ENCODE results near the gene CD46.
A peak's percentile ranks its signal among the peaks of the same experiment; 100 is the strongest.

Gene CD46

DNA sequence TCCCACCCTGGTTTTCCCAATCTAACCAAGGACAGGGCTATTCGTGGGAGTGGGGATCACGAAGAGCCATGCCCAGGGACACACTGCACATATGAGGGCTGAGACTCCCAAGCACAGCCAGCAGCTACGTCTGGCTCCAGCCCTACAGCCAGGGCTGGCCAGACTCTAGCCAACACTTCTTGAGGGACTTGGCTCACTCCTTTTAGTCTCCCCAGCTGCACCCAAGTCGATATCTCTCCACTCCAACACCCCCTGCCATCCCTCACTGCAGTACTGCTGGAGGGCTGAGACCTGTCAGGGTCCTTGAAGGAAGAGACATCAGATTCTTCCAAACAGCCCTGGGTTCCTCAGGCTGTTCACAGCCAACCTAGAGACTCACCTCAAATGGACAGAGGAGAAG lies 62.6 kb downstream of the CD46 start:
- in situ Hi-C loops (cut with HindIII; ENCODE audit: low pct_unique_long_range_greater_than_20kb, low sequenced_read_pairs) = no loop called here
- no peak for TF ChIP-seq JUND (IDR thresholded peaks at IDR 0.05; ENCODE audit: low read depth)
- DNase-seq (ENCODE audit: low read depth in 1 of 2, low spot score in 1 of 2) = no peak

DNA sequence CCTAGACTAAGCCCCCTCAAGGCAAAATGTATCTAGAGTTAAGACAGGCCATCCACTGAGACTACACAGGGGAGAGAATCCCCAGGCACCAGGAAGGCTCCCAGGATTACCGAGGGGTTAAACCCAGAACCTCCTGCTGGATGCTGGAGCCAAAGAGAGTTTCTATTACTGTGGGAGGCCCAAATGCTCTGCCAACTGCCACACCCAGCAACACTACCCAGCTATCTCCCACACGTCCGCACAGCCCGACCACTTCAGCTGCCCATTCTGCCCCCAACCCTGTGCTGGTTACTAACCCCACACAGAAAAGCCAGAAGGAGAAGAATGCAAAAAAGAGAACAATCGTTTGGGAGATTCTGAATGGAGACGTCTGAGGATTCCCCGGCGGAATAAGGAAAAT lies 63.6 kb downstream of the CD46 start:
- no peak for DNase-seq (ENCODE audit: low read depth in 1 of 2, low spot score in 1 of 2)
- no peak for TF ChIP-seq JUND (IDR thresholded peaks at IDR 0.05; ENCODE audit: low read depth)
- in situ Hi-C loops (cut with HindIII; ENCODE audit: low pct_unique_long_range_greater_than_20kb, low sequenced_read_pairs) = no loop called here

DNA sequence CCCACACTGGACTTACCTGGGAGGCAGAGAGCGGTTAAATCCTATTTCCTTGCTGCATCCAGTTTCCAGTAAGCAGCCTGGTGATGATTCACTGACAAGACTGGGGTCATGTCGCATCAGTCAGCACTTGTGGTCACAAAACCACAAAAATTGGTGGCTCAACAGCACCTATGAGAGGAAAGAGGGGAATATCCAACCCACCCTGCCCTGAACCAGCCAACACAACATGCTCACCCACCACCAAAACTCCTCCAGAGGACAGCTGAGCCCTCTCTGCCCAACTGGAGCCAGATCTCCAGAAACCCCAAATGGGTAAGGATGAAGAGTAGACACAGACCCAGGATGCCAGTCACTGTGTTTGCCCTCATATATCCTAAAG lies 64.0 kb downstream of the CD46 start:
- no peak for DNase-seq (ENCODE audit: low read depth in 1 of 2, low spot score in 1 of 2)
- in situ Hi-C loops (cut with HindIII; ENCODE audit: low pct_unique_long_range_greater_than_20kb, low sequenced_read_pairs) = no loop called here
- no peak for TF ChIP-seq JUND (IDR thresholded peaks at IDR 0.05; ENCODE audit: low read depth)

DNA sequence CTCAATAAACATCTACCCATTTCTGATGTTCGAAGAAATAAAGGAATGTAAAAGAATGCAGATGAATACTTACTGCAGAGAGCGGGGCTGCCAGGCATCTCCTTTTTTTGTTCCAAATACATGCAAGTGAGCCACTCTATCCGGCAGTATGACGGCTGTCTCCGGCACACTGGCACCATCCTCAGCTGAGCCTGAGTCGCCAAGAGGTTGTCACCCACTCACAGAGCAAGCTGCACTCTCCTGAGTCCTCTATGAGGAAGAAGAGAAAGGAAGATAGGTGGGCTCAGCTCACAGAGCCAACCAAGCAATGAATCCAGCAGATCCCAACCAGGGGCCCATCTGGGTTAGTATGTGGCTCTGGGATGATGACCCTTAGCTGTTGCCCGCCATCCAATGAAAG lies 65.3 kb downstream of the CD46 start:
- no peak for TF ChIP-seq JUND (IDR thresholded peaks at IDR 0.05; ENCODE audit: low read depth)
- in situ Hi-C loops (cut with HindIII; ENCODE audit: low pct_unique_long_range_greater_than_20kb, low sequenced_read_pairs) = no loop called here

DNA sequence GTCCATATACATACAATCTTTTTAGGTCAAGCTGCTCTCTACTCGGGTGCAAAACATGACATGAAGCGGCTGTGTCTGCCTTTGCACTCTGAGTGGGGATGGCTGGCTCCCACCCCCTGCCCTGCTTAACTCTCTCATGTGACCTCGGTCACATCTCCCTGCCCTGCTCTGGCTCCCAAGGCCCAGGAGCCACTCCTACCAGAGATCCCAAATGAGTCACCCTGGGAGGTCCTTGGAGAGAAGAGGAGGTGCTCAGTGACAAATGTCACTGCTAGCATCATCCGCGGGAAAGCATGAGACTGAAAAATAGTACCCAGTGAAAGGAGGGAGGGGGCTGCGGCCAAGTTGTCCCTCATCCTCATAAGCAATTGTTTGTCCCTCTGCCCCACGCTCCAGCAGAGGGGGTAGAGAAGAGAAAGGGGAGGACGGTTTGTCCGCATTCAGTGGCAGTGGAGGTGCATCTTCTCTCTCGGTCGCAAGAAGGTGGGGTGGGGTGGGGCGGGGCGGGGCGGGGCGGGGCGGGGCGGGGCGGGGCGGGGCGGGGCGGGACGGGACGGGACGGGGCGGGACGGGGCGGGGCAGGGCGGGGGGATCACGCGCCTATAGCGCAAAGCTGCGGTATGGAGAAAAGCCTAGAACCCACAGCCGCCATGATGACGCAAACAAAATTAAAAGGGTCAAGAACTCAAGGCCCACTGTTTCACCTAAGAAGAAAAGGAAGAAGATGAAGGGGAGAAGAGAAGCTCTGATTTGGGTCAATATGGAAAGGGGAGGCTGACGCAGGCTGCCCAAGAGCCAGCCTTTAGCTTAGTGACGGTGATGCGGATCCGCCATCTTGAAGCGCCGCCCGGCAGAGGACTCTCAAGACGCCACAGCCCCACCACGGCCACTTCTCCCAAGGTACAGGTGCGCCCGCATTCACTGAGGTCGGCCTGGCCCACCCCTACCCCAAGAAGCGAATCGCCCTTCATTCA lies 66.2 kb downstream of the CD46 start:
- in situ Hi-C loops (cut with HindIII; ENCODE audit: low pct_unique_long_range_greater_than_20kb, low sequenced_read_pairs) = no loop called here
- DNase-seq (ENCODE audit: low read depth in 1 of 2, low spot score in 1 of 2) = no peak
- TF ChIP-seq JUND (IDR thresholded peaks at IDR 0.05; ENCODE audit: low read depth) = no peak

More for the DNA sequence above, 65.3 kb downstream of the CD46 start:
- DNase-seq (ENCODE audit: low read depth in 1 of 2, low spot score in 1 of 2) = no peak

DNA sequence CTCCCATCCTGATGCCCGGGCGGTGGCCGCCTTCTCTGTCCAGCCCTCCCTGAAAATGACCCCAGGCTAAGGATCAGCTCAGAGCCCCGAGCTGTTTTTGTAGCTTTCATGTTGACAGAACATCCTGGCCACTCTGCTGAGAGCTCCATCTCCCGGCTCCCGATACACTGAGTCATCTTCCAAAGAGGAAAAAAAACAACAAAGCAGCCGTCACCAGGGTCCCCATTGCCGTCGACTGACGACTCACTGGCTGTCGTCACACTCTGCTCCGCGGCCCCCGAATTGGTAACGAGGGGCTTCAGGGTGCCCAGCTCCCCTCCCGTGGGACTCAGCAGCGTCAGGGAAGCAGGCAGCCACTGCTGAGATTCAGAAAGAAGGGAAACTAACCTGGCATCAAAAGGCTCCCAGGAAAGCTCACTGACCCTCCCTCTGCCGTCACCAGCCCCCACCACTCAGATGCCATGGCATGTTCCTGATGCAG lies 67.2 kb downstream of the CD46 start:
- in situ Hi-C loops (cut with HindIII; ENCODE audit: low pct_unique_long_range_greater_than_20kb, low sequenced_read_pairs) = no loop called here
- no peak for TF ChIP-seq JUND (IDR thresholded peaks at IDR 0.05; ENCODE audit: low read depth)
- DNase-seq (ENCODE audit: low read depth in 1 of 2, low spot score in 1 of 2) = no peak

DNA sequence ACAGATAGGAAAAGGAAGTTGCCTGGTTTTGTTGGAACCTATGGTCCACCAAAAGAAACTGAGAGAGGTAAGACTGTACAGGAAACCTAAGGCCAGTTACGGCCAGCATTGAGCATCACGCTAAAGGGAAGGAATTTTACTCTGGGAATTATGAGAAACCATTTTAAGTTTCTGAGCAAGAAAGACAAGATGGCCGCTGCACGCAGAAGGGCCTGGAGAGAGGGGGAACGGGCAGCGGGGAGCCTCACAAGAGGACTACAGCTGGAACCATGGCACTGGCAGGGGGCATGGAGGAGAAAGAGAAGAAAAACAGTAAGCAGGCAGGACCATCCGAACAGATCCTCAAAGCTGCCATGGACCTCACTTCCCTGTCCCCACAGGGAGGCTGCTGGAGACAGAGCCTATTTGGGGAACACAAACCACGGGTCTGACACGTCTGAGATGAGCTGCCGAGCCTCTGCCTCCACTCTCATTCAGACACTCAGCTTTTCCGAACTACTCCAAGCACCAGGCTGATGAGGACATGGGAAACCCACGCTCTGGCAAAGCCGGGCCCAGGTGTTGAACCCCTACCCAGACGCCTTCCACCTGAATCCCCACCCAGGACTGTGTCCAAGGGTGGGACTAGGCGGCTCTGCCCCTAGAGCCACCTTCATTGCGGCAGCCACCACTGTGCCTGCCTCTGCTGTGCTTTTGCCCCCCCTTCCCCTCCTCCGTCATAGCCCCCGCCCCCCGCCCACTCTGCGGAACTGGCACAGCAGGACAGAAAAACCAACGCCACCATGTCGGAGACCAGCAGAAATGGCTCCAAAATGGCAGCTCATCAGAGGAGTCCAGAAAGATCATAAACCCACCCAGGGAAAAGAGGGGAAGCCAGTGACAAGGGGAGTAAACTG lies 69.0 kb downstream of the CD46 start:
- no peak for DNase-seq (ENCODE audit: low read depth in 1 of 2, low spot score in 1 of 2)
- TF ChIP-seq JUND (IDR thresholded peaks at IDR 0.05; ENCODE audit: low read depth) = no peak

DNA sequence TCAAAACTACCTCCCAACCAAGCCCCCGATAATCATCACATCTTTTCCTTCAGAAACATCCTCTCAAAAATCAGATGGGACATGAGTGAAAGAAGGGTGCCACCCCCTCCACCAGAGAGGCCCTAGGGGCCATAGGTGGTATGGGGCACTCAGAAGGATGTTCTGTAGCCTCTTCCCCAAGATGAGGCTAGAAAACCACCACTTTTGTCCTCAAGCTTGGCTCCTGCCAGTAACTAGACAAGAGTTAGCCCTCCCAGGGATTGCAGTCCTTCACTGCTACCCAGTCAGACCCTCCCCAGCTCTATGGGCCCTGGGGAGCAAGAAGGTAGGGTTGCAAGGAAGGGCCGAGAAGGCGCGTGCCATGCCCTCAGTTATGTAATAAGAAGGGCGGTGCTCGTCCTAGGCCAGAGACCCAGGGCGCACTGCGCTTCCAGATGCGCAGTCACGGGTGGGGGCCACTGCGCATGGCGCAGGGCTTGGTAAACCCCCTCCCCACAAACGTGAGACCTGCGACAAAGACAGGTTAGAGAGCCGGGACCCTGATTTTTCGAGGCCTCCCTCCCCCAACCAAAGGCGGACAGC lies 69.7 kb downstream of the CD46 start:
- DNase-seq (ENCODE audit: low read depth in 1 of 2, low spot score in 1 of 2) = no peak
- TF ChIP-seq JUND (IDR thresholded peaks at IDR 0.05; ENCODE audit: low read depth) = no peak
- in situ Hi-C loops (cut with HindIII; ENCODE audit: low pct_unique_long_range_greater_than_20kb, low sequenced_read_pairs) = no loop called here

More for the DNA sequence above, 69.0 kb downstream of the CD46 start:
- in situ Hi-C loops (cut with HindIII; ENCODE audit: low pct_unique_long_range_greater_than_20kb, low sequenced_read_pairs) = no loop called here

DNA sequence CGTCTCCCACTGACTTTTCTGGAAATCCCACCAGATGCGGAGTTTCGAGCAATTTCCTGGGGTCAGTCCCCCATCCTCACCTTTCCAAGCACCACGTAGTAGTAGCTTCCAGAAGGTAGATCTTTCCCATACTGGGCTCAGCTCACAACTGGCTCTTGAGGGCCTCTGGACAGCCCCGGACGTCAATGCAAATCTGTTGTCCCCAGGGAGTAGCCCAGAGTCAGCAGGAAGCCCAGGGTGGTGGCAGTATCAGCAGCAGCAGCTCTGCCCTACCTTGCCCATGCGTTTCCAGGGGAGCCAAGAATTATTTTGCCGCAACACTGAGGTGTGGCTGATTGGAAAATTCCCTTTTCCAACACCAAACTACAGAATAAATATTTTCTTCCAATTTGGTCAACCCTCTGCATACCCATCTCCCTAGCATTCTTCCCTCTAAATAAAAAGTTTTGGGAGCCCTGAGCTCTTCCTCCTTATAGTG lies 70.3 kb downstream of the CD46 start:
- no peak for DNase-seq (ENCODE audit: low read depth in 1 of 2, low spot score in 1 of 2)
- no peak for TF ChIP-seq JUND (IDR thresholded peaks at IDR 0.05; ENCODE audit: low read depth)
- in situ Hi-C loops (cut with HindIII; ENCODE audit: low pct_unique_long_range_greater_than_20kb, low sequenced_read_pairs) = no loop called here

DNA sequence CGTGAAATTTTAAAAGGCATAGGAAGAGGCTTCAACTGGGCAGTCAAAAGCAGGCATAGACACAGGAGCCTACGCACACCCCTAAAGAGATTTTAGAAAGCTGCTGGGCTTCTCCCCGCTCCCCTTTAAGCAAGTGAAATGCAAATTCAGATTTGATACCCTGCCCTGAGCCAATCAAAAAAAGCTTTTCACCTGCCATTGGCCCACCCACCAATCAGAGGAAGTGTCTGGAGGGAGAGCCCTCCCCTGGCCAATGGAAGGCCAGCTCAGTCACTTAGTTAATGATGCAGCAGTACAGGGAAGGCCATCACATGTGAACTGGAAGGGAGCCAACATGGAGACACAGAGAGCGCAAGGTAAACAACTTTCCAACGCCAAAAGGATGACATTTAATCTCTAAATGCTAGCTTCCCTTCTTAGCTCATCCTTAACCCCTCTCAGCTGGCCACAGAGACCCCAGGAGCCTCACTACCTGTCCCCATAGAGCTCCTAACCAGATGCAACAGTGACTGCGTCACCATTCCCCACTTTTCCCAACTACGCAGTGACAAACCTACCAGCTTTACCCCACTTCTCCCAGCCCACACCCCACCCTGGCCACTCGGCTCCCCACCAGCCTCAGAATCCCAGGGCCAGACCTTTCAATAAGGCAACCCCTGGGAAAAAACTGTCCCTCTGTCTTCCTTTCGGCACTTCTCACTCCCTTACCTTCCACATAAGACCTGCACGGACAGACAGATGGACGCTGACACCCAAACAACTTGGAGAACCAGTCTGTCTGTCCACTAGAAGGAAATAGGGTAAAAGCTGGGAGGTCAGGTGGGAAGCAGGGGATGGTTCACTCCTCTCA lies 71.0 kb downstream of the CD46 start:
- in situ Hi-C loops (cut with HindIII; ENCODE audit: low pct_unique_long_range_greater_than_20kb, low sequenced_read_pairs) = no loop called here
- DNase-seq (ENCODE audit: low read depth in 1 of 2, low spot score in 1 of 2) = peak; percentile 97 to 100
- TF ChIP-seq JUND (IDR thresholded peaks at IDR 0.05; ENCODE audit: low read depth) = no peak

DNA sequence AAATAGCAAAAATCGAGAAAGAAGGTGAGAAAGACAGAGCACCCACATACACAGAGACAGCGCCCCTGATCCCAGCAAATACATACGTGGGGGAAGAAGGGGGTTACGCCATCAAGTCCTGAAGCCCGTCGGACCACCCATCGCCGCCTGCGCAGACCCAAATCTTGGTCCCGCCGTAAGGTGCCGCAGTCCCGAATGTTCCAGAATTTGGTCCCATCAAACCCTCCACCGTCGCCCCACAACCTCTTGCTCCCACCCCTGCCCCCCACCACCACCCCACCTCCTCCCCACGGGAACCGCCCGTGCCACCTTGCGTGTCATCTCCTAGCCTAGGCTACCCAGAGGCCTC lies 71.7 kb downstream of the CD46 start:
- DNase-seq (ENCODE audit: low read depth in 1 of 2, low spot score in 1 of 2) = no peak
- in situ Hi-C loops (cut with HindIII; ENCODE audit: low pct_unique_long_range_greater_than_20kb, low sequenced_read_pairs) = no loop called here
- no peak for TF ChIP-seq JUND (IDR thresholded peaks at IDR 0.05; ENCODE audit: low read depth)
